ENCODE data around the gene RBM20. TPM values are rescaled to one million over a fixed set of nuclear protein-coding genes. Genes with fewer than 3 reads are reported as not detected.

The RBM20 gene
- total and polyA plus RNA-seq, 10 of the 15 experiments (the other 5 are each of a cell fraction or from before 2014, with no cell fraction given) = 0.04 to 0.26 (median 0.15) TPM

DNA sequence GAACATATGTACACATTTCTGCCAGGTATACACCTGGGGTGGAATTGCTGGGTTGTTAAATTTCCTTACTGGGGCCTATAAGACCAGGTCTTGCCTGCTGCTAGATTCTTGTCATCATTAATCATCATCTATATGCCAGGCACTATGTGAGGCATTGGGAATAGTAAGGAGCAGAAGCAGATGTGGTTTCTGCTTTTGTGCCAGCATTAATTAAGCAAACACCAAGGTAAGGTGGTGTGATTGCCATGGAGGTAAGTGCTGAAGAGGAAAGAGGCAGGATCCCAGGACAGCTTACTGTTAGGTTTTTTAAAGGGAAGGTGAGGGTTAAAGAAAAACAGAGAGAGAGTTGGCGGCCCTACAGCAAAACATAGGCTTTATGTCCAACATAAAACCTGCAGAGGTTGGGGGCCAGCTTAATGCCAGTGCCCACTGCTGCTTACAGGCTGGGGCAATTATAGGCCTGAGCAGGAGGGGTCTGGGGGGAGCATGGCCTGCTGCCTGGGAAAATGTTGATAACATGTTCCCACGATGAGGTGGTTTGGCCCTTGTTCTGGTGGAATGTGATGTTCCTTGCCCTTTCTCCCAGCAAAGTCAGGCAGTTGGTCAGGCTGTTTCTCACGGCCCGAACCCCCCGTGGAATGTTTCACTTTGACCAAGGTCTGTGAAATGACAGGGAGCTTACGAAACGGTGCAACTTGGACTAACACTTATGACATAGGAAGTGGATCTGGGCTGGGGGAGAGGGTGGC is 93.9 kb downstream of the RBM20 start:
- ChIA-PET RAD21 (ENCODE audit: unreplicated experiment) (no interaction called here), CTCF (interaction anchor here (0.6 to 2.0 kb wide), 6 partner anchors 65 to 591 kb away, joined by 3 to 6 read pairs (median 4); no protein-coding TSS in a partner anchor)
- no peaks in the 10 kb centered on the region for H3K36me3 ChIP-seq (ENCODE audit: control insufficient read depth in 2 of 2, insufficient read depth in 2 of 2, low read length in 1 of 2)

More for the DNA sequence above, 93.9 kb downstream of the RBM20 start:
- H3K27ac ChIP-seq (ENCODE audit: control insufficient read depth, insufficient read depth) = no peak overlapping the region
- DNase-seq (ENCODE audit: low read depth, low spot score) (no peak), FAIRE-seq (no peak), ATAC-seq (no peak)
- H3K79me2 ChIP-seq (ENCODE audit: control insufficient read depth, insufficient read depth, low read length) = no peaks in the 10 kb centered on the region
- no peak overlapping the region for H3K9ac ChIP-seq (ENCODE audit: control insufficient read depth, insufficient read depth, low read length)
- 0 out of 4 replicates have a peak, but pooled peaks cover 0 to 2% of the 10 kb centered on the region in 2 experiments for H3K27me3 ChIP-seq (replicated peaks in 1 of 2; ENCODE audit: control insufficient read depth in 2 of 2, insufficient read depth in 2 of 2, low read length in 1 of 2)
- H2AFZ ChIP-seq (ENCODE audit: control insufficient read depth, low read depth, low read length) = no peak overlapping the region
- intact Hi-C loops (cut with micrococcal nuclease; ENCODE audit: unreplicated experiment) = no loop called here
- H3K4me3 ChIP-seq = no peak overlapping the region
- in situ Hi-C loops (cut with MboI) = loop anchor here (25.0 kb wide), 1 partner anchor 599 kb away; no protein-coding TSS in a partner anchor
- no peak for TF ChIP-seq IKZF1 (conservative IDR thresholded peaks at IDR 0.05)
- TF ChIP-seq SREBF1 (IDR thresholded peaks at IDR 0.05; ENCODE audit: low read length) = no peak
- TF ChIP-seq, protein P1, sequence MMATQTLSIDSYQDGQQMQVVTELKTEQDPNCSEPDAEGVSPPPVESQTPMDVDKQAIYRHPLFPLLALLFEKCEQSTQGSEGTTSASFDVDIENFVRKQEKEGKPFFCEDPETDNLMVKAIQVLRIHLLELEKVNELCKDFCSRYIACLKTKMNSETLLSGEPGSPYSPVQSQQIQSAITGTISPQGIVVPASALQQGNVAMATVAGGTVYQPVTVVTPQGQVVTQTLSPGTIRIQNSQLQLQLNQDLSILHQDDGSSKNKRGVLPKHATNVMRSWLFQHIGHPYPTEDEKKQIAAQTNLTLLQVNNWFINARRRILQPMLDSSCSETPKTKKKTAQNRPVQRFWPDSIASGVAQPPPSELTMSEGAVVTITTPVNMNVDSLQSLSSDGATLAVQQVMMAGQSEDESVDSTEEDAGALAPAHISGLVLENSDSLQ (IDR thresholded peaks at IDR 0.05) = no peak
- TF ChIP-seq ZNF24 (IDR thresholded peaks at IDR 0.05) = no peak
- no peak for TF ChIP-seq IKZF2 (IDR thresholded peaks at IDR 0.05)
- TF ChIP-seq, protein P2, sequence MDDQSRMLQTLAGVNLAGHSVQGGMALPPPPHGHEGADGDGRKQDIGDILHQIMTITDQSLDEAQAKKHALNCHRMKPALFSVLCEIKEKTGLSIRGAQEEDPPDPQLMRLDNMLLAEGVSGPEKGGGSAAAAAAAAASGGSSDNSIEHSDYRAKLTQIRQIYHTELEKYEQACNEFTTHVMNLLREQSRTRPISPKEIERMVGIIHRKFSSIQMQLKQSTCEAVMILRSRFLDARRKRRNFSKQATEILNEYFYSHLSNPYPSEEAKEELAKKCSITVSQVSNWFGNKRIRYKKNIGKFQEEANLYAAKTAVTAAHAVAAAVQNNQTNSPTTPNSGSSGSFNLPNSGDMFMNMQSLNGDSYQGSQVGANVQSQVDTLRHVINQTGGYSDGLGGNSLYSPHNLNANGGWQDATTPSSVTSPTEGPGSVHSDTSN (IDR thresholded peaks at IDR 0.05; ENCODE audit: insufficient replicate concordance, low read depth, low read length) = no peak
- no peak for TF ChIP-seq YBX1 (IDR thresholded peaks at IDR 0.05)
- no peak for TF ChIP-seq TCF7 (IDR thresholded peaks at IDR 0.05; ENCODE audit: borderline replicate concordance)
- no TSS peak for BruUV-seq (replicated peaks)
- no peaks in the 10 kb centered on the region for H4K20me1 ChIP-seq (ENCODE audit: control insufficient read depth, insufficient read depth)
- WGBS (ENCODE audit: insufficient coverage, insufficient replicate concordance, low lambda C conversion rate, missing lambda C conversion rate) = 25% methylated on average over 7 of the region's 7 CpGs
- H3K9me3 ChIP-seq (replicated peaks; ENCODE audit: control insufficient read depth, insufficient read depth, low read length) = no peaks in the 10 kb centered on the region
- no peak overlapping the region for H3K4me2 ChIP-seq (ENCODE audit: control insufficient read depth, insufficient read depth)
- H3K4me1 ChIP-seq (ENCODE audit: control insufficient read depth, insufficient read depth, low read length) = peaks cover 5% of the 10 kb centered on the region
- ChIA-PET SMC1A (ENCODE audit: uncharacterized antibody, unreplicated experiment) (interaction anchor here (0.8 kb wide), 1 partner anchor 10 kb away, joined by 3 read pairs; no protein-coding TSS in a partner anchor), POLR2A (no interaction called here)

Data from GM12878 (cell line).